Glomerular visceral epithelial cell (primary cell): ENCODE data around the gene ITFG1.
"Not testable (repeated sequence)": the region's sequence is repeated elsewhere in the genome, so short reads cannot be mapped to it uniquely, and the experiment has no call there.

Experiments used
- DNase-seq: peaks from one replicate; pipeline ENCODE4 v3.0.0-alpha.2; 2016; ENCODE audit errors: extremely low spot score

Gene ITFG1

DNA sequence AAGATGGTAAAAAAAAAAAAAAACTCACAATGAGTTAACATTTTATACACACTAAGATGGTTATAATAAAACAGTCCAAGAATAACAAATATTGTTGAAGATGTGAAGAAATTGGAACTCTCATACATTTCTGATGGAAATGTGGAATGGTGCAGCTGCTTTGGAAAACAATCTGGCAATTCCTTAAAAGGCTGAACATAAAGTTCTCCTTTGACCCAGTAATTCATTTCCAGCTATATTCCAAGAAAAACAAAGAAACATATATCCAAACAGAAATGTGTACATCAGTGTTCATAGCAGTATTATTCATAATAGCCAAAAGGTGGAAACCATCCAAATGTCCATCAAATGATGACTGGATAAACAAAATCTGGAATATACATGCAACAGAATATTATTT lies 219.8 kb downstream of the ITFG1 start:
- DNase-seq, result no peak

DNA sequence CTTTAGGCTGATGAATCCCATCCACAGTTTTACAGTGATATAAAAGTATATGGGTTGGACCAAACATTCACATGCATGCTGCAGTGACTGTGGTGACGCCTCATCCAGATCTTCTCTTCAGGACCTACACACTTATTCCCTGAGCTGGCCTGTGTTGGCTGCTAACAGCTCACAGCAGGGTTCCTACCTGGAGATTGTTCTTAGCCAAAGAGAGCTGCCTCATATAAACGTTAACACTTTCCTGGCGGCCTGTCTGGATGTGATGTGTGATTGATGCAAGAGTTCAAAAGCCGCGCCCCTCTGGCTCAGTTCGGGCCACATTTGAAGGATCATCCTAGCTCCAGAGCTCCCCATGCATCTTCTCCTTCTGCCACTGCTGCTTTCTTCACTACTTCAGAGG lies 224.1 kb downstream of the ITFG1 start:
- DNase-seq, result no peak

DNA sequence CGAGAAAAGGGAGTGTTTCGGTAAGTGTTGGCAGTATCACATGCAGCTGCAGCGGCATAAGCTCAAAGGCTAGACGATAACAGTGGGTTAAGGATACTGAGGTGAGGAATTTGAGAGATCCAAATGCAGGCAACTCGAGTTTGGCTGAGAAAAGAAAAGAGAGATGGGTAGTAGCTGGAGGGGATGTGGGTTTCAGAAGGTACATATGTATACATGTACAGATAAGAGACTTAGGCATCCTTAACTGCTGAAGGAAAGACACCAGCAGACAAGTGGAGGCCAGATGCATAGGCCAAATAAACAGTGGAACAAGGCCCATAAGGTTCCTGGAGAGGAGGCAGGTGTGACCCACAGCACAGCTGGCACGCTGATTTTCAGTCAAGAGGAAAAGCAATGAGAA lies 230.6 kb downstream of the ITFG1 start:
- no peak for DNase-seq

DNA sequence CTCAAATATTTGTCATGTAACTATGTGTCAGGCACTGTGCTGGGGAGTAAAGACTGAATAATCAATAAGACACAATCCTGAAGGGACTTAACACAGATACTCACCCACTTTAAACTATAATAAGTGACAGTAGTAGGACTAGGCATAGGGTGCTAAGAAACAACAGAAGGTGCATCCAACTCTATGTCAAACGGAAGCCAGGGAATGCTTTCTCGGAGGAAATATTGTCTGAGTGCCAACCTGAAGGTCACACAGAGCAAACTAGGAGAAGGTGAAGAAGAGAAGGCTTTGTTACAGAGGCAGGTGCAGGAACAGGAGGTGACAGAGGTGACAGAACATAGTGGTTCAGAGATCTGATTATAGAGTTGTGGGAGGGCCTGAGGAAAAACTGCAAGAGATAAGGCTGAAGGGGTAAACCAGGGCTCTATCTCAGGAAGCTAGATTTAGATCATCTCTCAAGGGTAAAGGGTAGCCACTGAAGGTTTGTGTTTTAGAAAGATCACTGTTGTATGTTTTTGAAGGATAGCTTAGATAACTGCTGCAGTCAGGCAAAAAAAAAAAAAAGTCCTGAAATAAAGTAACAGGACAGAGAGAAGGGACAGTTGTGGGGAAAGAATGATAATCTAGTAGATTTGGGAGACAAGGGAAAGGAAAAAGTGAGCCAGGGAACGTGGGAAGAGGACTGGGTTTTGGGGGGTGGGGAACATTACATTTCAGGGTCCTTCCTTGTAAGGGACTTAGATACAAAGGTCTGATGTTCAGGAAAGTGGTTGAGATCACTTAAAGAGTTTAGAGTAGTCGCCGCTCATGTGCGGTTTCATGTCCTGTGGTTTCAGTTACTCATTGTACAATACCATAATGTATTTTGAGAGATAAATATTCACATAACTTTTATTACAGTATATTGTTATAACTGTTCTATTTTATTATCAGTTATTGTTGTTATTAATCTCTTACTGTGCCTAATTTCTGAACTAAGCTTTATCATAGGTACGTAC lies 231.5 kb downstream of the ITFG1 start:
- no peak for DNase-seq

DNA sequence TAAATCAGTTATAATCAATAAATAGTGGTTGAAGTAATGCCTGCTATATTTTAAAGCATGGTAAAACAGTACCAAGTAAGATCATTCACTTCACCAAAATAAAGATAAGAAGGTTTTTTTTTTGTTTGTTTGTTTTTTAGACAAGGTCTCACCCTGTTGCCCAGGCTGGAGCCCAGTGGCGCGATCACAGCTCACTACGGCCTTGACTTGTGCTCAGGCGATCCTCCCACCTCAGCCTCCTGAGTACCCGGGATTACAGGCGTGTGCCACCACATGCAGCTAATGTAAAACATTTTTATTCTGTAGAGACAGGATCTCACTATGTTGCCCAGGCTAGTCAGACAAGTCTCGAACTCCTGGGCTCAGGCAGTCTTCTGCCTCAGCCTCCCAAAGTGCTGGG lies 232.6 kb downstream of the ITFG1 start:
- DNase-seq, result no peak

DNA sequence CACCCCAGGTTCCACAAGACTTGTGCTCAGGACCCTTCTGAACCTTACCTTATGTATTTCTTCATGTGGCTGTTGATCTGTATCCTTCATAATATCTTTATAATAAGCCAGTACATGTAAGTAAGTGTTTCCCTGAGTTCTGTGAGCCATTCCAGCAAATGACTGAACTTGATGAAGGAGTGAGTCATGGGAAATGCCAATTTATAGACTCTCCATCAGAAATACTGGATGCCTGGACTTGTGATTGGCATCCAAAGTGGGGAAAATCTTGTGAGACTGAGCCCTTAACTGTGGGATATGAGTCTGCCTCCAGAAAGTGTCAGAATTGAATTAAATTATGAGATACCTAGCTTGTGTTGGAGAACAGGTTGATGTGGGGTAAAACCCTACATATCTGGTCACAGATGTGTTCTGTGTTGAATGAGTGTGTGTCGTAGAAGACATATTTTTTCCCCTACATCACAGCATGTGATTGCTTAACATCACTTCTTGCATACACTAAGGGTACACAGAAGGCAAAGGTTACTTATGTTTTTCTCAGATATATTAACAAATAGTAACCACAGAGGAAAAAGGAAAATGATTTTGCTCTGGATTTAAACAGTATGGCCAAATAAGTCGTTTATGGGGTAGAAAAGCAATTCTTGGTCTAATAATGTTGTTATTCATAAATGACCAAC lies 247.0 kb downstream of the ITFG1 start:
- DNase-seq, result no peak

DNA sequence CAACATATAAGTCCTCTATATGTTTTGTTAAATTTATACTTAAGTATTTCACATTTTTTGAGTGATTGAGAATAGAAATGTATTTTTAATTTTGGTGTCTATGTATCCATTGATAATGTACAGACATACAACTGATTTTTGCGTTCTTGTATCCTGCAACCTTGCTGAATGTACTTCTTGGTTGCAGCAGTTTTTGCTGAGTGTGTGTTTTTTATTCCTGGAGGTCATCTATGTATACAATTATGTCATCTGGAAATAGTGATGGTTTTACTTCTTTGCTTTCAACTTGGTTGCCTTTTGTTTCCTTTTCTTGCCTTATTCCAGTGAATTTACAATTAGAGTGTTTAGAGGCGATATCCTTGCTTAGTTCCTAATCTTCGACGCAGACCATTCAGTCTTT lies 249.6 kb downstream of the ITFG1 start:
- DNase-seq, result no peak

DNA sequence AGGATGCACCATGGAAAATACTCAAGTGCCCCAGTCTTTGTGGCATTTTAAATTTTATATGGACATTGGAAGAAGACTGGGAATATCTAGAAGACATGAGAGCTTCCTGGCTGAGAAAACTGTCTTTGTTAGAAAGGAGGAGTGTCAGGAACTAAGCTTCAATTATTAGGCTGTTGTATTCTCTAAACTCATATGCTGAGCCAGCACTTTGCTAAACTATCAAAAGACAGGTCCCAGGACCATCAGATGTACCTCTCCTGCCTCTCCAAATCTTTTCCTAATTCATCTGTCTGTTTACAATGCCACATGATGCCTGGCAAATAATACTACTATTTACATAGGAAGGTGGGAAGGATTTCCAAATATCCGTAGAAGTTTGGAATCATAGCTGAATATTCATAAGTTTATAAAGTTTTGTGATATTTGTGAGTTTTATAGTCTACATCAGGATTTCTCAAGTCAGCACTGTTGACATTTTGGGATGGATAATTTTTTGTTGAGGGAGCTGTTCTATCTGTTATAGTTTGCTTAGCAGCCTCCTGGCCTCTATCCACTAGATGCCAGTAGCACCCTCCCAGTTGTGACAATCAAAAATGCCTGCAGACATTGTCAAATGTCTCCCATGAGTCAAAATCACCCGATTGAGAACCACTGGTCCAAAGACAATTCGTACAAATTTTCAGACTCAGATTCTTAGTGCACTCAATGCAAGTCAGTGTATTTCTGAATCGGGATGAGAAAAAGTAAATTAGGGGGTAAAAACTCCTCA lies 255.9 kb downstream of the ITFG1 start:
- DNase-seq, result no peak

DNA sequence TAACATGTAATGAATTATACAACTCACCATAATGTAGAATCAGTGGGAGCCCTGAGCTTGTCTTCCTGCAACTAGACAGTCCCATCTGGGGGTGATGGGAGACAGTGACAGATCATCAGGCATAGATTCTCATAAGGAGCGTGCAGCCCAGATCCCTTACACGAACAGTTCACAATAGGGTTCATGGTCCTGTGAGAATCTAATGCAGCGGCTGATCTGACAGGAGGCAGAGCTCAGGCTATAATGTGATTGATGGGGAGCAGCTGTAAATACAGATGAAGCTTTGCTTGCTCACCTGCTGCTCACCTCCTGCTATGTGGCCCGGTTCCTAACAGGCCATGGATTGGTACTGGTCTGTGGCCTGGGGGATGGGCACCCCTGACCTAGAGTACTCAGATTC lies 257.4 kb downstream of the ITFG1 start:
- DNase-seq, result not testable (repeated sequence)

DNA sequence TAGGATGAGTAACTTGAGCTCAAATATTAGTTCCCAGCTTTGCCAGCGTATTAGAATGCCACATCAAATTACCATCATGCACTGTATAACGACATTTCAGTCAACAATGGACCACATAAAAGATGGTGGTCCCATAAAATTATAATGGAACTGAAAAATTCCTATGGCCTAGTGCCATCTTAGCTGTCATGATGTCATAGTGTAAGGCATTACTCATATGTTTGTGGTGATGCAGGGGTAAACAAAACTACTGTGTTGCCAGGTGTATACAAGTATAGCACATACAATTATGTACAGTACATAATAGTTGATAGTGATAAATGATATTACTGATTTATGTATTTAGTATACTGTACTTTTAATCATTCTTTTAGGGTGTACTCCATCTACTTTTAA lies 262.7 kb downstream of the ITFG1 start:
- no peak for DNase-seq

DNA sequence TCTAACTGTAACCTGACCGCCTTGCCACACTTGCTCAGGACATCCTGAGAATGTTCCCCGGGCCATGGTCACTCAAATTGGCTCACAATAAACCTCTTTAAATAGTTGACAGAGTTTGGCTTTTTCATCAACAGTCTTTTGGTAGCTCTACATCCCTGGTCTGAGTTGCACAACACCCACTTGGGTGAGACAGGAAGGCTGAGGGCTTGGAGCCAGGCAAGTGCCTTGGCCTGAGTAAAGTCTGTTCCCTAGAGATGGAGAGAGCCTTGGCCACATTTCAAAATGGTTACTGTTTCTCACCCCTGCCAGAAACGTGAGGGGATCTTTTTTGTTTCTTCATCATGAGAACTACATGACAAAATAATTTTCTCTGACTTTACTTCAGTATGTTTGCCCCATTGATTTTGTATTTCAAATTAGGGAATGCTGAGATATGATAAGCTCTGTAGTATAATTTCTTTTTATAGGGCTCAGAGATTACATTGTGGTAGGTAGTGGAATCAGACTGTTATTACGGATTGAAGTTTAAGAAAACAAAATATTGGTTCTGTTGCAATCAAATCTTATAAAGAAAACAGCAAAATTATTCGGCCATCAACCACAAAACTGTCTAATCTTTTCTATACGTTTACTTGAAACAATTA lies 263.2 kb downstream of the ITFG1 start:
- DNase-seq, result no peak

DNA sequence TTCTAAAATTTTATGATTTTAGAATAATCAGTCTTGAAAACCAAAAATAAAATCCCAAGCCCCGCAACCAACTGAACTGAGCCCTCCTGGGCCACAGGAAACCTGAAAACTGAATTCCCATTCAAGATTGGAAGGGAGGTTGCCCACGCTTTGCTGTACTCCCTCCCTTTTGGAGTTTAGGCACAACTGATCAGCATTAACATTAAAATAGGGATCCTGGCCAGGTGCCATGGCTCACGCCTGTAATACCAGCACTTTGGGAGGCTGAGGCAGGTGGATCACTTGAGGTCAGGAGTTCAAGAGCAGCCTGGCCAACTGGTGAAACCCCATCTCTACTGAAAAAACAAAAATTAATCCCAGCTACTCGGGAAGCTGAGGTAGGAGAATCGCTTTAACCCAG lies 264.4 kb downstream of the ITFG1 start:
- DNase-seq, result no peak

DNA sequence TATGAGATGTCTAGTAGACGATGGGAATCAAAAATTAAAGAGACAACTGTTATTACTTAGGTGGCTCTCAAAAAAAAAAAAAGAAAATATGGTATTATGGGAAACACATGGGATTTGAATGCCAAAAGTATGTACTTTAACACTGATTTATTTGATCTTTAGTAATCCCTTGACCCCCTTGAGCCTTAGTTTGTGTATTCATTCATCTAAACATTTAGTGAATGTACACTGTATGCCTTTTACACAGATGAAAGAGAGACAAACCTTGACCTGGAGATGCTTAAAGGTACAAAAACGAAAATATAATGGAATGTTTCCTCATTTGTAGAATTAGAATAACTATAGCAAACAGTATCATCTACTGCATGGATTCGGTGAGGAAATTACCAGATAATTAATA lies 278.5 kb downstream of the ITFG1 start:
- no peak for DNase-seq

DNA sequence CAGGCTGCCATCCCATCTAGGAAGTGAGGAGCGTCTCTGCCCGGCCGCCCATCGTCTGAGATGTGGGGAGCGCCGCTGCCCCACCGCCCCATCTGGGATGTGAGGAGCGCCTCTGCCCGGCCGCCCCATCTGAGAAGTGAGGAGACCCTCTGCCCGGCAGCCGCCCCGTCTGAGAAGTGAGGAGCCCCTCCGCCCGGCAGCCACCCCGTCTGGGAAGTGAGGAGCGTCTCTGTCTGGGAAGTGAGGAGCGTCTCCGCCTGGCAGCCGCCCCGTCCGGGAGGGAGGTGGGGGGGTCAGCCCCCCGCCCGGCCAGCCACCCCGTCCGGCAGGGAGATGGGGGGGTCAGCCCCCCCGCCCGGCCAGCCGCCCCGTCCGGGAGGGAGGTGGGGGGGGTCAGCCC lies 279.8 kb downstream of the ITFG1 start:
- not testable (repeated sequence) for DNase-seq

DNA sequence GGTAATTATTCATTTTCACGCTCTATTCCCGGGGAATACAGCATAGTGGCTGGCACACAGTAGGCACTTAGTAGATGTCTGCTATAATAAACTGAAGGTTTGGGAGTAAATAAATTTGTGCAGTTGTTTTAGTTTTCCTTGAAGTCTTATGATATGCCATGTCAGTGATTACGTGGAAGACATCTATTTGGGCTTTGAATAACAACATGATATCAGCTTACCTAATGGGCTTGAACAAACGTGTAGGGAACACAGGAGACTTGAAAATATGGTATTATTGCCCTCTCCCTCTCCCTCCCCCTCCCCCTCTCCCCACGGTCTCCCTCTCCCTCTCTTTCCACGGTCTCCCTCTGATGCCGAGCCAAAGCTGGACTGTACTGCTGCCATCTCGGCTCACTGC lies 280.8 kb downstream of the ITFG1 start:
- no peak for DNase-seq

DNA sequence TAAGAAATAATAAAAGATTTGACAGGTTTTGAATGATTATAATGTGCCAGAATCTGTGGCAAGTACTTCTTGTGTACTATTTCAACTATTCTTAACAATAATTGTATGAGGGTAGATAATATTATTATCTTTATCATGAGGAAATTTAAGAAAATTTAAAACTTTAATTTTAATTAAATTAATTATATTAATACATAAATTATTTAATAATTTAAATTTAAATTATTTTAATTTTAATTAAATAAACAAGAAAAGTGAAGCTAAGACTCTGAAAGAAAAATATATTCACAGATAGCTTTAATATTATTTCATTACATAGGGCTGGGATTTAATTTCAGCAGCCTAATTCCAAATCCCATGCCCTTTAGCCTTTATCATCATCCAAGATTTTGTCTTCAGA lies 285.7 kb downstream of the ITFG1 start:
- DNase-seq, result no peak

DNA sequence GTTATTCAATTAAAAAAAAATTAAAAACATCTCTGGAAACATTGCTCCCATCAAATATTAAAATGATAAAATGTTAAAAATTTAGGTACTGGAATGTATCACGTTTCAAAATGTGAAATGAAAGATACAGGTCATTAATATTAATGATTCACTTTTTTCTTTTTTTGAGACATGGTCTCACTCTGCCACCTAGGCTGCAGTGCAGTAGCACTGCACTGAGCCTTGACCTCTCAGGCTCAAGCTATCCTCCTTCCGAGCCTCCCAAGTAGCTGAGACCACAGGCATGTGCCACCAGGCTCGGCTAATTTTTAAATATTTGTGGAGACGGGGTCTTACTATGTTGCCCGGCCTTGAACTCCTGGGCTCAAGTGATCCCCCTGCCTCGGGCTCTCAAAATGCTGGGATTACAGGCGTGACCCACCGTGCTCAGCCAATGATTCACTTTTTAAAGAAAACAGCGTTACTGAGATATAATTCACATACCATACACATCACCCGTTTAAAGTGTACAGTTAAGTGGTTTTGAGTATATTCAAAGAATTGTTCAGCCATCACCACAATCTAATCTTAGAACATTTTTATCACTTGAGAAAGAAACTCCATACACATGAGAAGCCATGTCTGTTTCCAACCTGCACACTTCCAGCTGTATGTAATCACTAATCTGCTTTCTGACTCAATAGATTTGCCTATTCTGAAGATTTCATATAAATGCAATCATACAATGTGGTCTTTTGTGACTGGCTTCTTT lies 298.0 kb downstream of the ITFG1 start:
- no peak for DNase-seq

DNA sequence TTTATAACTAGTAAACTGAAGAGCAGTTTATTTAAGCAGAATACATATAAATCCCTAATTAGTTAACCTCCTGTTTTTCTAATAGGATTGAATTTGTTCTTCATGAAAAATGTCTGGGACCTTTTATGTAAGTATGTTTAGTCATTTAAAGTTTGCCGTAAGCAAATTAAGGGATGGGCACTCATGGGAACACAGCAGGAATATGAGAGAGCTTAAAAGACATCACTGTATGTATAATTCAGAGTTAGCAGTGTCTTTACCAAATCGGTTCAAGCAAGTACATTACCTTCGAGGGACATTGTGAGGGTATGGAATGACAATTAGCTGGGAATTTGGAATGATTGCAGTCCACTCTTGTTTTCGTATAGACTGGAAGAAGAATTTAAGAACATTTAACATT lies 299.4 kb downstream of the ITFG1 start:
- DNase-seq, result no peak

DNA sequence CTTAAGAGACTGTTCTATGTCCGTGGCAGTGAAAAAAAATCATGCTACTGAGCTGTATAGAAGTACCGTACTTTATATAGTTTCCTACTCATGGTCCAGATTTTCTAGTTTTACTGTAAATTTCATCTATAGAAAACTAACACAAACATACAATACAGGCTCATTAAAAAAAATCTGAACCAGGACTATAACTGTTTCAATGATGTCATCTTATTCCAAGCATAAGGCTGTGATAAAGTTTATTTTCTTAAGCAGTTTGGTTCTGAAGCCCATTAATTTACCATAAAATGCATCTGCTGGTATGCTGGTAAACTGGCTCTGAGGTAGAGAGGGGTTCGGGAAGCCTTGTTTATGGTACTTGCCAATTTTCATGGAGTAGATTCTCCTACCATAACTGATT lies 300.4 kb downstream of the ITFG1 start:
- no peak for DNase-seq

DNA sequence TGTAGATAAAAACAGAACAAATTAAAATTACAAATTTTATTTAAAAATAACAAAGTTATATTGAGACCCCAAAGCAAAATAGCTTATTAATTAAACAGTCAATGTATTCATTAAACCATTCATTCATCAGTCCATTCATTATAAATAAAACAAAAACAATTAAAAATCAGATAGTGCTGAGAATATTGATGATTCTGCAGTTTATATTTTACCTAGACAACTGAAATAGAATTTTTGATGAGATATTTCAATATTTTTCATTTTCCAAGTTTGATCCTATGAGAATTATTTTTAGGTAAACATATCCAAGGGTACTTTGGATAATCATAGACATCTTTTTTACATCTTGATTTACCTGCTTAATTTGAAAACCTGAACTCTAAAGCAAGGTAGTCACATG lies 301.9 kb downstream of the ITFG1 start:
- no peak for DNase-seq

DNA sequence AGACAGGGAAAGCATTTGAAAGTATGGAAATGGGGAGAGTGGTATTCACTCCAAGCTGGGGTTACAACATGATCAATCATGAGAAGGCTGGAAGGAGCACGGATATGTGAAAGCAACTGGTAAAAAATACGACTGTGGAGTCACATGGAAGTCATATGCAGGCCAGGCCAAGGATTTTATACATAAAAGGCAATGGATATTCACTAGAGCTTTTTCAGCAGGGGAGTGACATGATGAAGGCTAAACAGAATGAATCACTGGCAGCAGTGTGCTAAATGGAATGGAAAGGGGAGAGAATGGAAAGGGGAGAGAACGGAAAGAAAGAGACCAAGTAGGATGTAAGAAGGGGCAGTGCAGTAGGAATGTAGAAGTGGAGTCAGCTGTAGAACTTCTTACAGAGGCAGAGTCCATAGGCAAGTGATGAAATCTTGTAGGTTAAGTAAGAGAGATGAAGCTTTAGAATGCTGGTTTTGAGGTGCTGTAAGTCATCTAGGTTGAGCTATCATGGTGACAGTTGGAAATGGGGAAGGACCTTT lies 304.1 kb downstream of the ITFG1 start:
- DNase-seq, result no peak
